SH-SY5Y (cell line): Measurements from ENCODE around the gene LTK.

Source experiments
- GATA2 ChIP-seq: IDR thresholded peaks from 2 replicates; pipeline ENCODE4 v1.6.1; 2011; ENCODE audit warnings: mild to moderate bottlenecking, low read depth, low read length
- GATA3 ChIP-seq: IDR thresholded peaks from 2 replicates; pipeline ENCODE4 v1.6.1; 2011; ENCODE audit warnings: low read depth, mild to moderate bottlenecking, low read length, moderate library complexity

GRCh38 chr15:41504751-41505492 lies 8.7 kb downstream of the LTK start:
- TF ChIP-seq GATA2, result no peak
- TF ChIP-seq GATA3, result no peak
